Fibroblast of villous mesenchyme (primary cell): ENCODE measurements around the gene TYRO3. TPM values are rescaled to one million over a fixed set of nuclear protein-coding genes. Genes with fewer than 3 reads are reported as not detected.

Source experiments
- DNase-seq: peaks from one replicate; pipeline ENCODE4 v3.0.0-alpha.2; 2010; ENCODE audit warnings: low read depth
- H3K4me3 ChIP-seq: 2 replicates; pipeline ENCODE4 v1.5.1; 2011; ENCODE audit warnings: low read depth, mild to moderate bottlenecking, low read length
- total RNA-seq: library from RNA; depleted of rRNA; stranded (reverse); fragments of >200 nt; gene quantifications from 2 replicates; pipeline ENCODE4 v1.2.3, GENCODE V29; 2012
- TF ChIP-seq, protein P1 (sequence below): IDR thresholded peaks from 2 replicates; pipeline ENCODE4 v1.5.1; 2012; ENCODE audit warnings: low read depth, mild to moderate bottlenecking, low read length; ENCODE audit not compliant: insufficient read depth

TYRO3 gene
- total RNA-seq, 1 donor, result 13.8 TPM

GRCh38 chr15:41536866-41537265, 22.1 kb upstream of the TYRO3 start:
- no peak overlapping the region for H3K4me3 ChIP-seq
- DNase-seq, result no peak
- TF ChIP-seq, protein P1, sequence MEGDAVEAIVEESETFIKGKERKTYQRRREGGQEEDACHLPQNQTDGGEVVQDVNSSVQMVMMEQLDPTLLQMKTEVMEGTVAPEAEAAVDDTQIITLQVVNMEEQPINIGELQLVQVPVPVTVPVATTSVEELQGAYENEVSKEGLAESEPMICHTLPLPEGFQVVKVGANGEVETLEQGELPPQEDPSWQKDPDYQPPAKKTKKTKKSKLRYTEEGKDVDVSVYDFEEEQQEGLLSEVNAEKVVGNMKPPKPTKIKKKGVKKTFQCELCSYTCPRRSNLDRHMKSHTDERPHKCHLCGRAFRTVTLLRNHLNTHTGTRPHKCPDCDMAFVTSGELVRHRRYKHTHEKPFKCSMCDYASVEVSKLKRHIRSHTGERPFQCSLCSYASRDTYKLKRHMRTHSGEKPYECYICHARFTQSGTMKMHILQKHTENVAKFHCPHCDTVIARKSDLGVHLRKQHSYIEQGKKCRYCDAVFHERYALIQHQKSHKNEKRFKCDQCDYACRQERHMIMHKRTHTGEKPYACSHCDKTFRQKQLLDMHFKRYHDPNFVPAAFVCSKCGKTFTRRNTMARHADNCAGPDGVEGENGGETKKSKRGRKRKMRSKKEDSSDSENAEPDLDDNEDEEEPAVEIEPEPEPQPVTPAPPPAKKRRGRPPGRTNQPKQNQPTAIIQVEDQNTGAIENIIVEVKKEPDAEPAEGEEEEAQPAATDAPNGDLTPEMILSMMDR, result no peak

- no peak for DNase-seq
These were observed 15.5 kb upstream of the TYRO3 start for GRCh38 chr15:41543521-41543870.

DNA sequence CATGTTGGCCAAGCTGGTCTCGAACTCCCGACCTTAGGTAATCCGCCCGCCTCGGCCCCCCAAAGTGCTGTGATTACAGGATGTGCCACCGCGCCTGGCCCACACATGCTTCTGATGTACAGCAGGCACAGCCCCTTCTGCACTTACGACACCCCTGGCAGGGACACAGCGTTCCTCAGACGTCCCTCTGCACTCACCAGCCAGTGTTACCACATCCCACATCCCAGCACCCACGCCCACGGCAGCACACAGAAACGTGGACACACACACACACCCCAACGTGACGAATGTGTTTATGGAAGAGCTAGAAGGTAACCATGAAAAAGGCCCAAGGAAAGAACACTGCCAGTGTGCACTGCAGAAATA, 14.4 kb upstream of the TYRO3 start:
- peak; percentile 71 for DNase-seq
- H3K4me3 ChIP-seq, result peak overlapping the region; percentile 21

More at GRCh38 chr15:41543521-41543870, 15.5 kb upstream of the TYRO3 start:
- H3K4me3 ChIP-seq, result peak overlapping the region; percentile 98
- TF ChIP-seq, protein P1, result no peak

GRCh38 chr15:41545218-41545617, 13.8 kb upstream of the TYRO3 start:
- no peak overlapping the region for H3K4me3 ChIP-seq
- TF ChIP-seq, protein P1, result no peak
- no peak for DNase-seq

More for the DNA sequence above, 14.4 kb upstream of the TYRO3 start:
- TF ChIP-seq, protein P1, result no peak

GRCh38 chr15:41546851-41547786, 11.9 kb upstream of the TYRO3 start:
- H3K4me3 ChIP-seq, result no peak overlapping the region
- DNase-seq, result peak; percentile 51
- TF ChIP-seq, protein P1, result no peak

GRCh38 chr15:41550066-41550775, 8.8 kb upstream of the TYRO3 start:
- DNase-seq, result peak; percentile 17
- H3K4me3 ChIP-seq, result no peak overlapping the region
- TF ChIP-seq, protein P1, result no peak
